ENCODE results near the gene ULK1. TPM values are rescaled to one million over a fixed set of nuclear protein-coding genes. Genes with fewer than 3 reads are reported as not detected.
A peak's percentile ranks its signal among the peaks of the same experiment; 100 is the strongest.

ULK1 gene
- total and polyA plus RNA-seq, 2 of the 13 experiments (the other 11 are each of a cell fraction or from before 2014, with no cell fraction given) = 2.8 to 10.1 TPM

DNA sequence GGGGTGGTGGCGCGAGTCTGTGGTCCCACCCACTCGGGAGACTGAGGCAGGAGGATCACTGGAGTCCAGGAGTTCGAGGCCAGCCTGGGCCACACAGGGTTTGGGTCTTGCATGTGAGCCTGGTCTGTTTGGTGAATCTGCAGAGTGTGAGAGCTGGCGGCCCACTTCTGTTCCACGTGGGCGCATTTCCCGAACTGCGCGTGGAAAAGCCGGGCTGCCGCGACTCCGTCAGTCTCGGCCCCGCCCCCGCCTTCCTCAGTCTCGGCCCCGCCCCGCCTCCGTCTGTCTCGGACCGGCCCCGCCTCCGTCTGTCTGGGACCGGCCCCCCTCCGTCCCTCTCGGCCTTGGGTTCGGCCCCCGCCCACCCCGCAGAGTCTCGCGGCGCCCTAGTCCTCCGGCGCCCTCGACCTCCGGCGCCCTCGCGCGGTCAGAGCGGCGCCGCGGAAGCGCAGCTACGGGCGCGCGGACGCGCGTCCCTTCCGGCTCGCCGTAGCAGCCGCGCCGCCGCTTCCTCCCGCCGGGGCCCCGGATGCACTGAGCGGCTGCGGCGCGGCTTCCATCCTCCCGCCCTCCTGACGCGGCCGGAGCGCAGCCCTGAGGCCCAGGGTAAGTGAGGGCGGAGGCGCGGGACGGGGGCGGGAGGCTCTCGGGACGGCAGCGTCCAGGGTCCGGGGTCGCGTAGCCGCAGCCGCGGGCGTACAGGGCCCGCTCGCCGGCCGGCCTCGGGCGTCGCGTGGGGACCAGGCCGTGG lies 55.2 kb downstream of the ULK1 start, which contains the start of gene EP400 (continued):
- TF ChIP-seq, protein P1, sequence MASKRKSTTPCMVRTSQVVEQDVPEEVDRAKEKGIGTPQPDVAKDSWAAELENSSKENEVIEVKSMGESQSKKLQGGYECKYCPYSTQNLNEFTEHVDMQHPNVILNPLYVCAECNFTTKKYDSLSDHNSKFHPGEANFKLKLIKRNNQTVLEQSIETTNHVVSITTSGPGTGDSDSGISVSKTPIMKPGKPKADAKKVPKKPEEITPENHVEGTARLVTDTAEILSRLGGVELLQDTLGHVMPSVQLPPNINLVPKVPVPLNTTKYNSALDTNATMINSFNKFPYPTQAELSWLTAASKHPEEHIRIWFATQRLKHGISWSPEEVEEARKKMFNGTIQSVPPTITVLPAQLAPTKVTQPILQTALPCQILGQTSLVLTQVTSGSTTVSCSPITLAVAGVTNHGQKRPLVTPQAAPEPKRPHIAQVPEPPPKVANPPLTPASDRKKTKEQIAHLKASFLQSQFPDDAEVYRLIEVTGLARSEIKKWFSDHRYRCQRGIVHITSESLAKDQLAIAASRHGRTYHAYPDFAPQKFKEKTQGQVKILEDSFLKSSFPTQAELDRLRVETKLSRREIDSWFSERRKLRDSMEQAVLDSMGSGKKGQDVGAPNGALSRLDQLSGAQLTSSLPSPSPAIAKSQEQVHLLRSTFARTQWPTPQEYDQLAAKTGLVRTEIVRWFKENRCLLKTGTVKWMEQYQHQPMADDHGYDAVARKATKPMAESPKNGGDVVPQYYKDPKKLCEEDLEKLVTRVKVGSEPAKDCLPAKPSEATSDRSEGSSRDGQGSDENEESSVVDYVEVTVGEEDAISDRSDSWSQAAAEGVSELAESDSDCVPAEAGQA (IDR thresholded peaks at IDR 0.05; ENCODE audit: low read depth) = no peak
- TF ChIP-seq, protein P1 (CRISPR knock-in tag; IDR thresholded peaks at IDR 0.05; ENCODE audit: borderline replicate concordance) = 0 out of 2 replicates have a peak, but pooled peaks have one; percentile 73
- TF ChIP-seq, protein P2, sequence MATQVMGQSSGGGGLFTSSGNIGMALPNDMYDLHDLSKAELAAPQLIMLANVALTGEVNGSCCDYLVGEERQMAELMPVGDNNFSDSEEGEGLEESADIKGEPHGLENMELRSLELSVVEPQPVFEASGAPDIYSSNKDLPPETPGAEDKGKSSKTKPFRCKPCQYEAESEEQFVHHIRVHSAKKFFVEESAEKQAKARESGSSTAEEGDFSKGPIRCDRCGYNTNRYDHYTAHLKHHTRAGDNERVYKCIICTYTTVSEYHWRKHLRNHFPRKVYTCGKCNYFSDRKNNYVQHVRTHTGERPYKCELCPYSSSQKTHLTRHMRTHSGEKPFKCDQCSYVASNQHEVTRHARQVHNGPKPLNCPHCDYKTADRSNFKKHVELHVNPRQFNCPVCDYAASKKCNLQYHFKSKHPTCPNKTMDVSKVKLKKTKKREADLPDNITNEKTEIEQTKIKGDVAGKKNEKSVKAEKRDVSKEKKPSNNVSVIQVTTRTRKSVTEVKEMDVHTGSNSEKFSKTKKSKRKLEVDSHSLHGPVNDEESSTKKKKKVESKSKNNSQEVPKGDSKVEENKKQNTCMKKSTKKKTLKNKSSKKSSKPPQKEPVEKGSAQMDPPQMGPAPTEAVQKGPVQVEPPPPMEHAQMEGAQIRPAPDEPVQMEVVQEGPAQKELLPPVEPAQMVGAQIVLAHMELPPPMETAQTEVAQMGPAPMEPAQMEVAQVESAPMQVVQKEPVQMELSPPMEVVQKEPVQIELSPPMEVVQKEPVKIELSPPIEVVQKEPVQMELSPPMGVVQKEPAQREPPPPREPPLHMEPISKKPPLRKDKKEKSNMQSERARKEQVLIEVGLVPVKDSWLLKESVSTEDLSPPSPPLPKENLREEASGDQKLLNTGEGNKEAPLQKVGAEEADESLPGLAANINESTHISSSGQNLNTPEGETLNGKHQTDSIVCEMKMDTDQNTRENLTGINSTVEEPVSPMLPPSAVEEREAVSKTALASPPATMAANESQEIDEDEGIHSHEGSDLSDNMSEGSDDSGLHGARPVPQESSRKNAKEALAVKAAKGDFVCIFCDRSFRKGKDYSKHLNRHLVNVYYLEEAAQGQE (IDR thresholded peaks at IDR 0.05; ENCODE audit: borderline replicate concordance in 1 of 2, low read depth in 1 of 2, low read length in 2 of 2) = no peak
- TF ChIP-seq ZNF614 (CRISPR knock-in tag; IDR thresholded peaks at IDR 0.05; ENCODE audit: borderline replicate concordance) (no peak), ZFP90 (CRISPR knock-in tag; IDR thresholded peaks at IDR 0.05; ENCODE audit: borderline replicate concordance) (no peak; the same call in 1 of the 2 replicates), YEATS2 (CRISPR knock-in tag; IDR thresholded peaks at IDR 0.05; ENCODE audit: borderline replicate concordance) (0 out of 2 replicates have a peak, but pooled peaks have one; percentile 16), ZNF761 (CRISPR knock-in tag; conservative IDR thresholded peaks at IDR 0.05) (no peak), SOX6 (IDR thresholded peaks at IDR 0.05) (no peak), SOX6 (CRISPR knock-in tag; IDR thresholded peaks at IDR 0.05) (no peak; the same call in 1 of the 2 replicates), PLRG1 (conservative IDR thresholded peaks at IDR 0.05) (no peak), MED13 (CRISPR knock-in tag; IDR thresholded peaks at IDR 0.05) (no peak), ZFP82 (CRISPR knock-in tag; IDR thresholded peaks at IDR 0.05; ENCODE audit: borderline replicate concordance) (no peak), CEBPG (CRISPR knock-in tag; IDR thresholded peaks at IDR 0.05) (no peak), U2AF1 (optimal IDR thresholded peaks at IDR 0.05; ENCODE audit: low read depth, low read length) (no peak)
- TF ChIP-seq, protein P3, sequence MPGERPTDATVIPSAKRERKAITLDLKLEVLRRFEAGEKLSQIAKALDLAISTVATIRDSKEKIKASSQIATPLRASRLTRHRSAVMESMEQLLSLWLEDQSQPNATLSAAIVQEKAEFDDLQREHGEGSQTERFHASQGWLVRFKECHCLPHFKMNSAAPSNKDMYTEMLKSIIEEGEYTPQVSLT (CRISPR knock-in tag; IDR thresholded peaks at IDR 0.05; ENCODE audit: borderline replicate concordance, low read depth) = no peak
- TF ChIP-seq, protein P4, sequence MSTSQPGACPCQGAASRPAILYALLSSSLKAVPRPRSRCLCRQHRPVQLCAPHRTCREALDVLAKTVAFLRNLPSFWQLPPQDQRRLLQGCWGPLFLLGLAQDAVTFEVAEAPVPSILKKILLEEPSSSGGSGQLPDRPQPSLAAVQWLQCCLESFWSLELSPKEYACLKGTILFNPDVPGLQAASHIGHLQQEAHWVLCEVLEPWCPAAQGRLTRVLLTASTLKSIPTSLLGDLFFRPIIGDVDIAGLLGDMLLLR (CRISPR knock-in tag; IDR thresholded peaks at IDR 0.05) = no peak
- TF ChIP-seq, protein P5, sequence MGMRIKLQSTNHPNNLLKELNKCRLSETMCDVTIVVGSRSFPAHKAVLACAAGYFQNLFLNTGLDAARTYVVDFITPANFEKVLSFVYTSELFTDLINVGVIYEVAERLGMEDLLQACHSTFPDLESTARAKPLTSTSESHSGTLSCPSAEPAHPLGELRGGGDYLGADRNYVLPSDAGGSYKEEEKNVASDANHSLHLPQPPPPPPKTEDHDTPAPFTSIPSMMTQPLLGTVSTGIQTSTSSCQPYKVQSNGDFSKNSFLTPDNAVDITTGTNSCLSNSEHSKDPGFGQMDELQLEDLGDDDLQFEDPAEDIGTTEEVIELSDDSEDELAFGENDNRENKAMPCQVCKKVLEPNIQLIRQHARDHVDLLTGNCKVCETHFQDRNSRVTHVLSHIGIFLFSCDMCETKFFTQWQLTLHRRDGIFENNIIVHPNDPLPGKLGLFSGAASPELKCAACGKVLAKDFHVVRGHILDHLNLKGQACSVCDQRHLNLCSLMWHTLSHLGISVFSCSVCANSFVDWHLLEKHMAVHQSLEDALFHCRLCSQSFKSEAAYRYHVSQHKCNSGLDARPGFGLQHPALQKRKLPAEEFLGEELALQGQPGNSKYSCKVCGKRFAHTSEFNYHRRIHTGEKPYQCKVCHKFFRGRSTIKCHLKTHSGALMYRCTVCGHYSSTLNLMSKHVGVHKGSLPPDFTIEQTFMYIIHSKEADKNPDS (CRISPR knock-in tag; IDR thresholded peaks at IDR 0.05) = no peak

All from HepG2 (cell line).